Measurements from ENCODE around the gene DEFB131B.
"Not testable (repeated sequence)": the region's sequence is repeated elsewhere in the genome, so short reads cannot be mapped to it uniquely, and the experiment has no call there.

DEFB131B gene

DNA sequence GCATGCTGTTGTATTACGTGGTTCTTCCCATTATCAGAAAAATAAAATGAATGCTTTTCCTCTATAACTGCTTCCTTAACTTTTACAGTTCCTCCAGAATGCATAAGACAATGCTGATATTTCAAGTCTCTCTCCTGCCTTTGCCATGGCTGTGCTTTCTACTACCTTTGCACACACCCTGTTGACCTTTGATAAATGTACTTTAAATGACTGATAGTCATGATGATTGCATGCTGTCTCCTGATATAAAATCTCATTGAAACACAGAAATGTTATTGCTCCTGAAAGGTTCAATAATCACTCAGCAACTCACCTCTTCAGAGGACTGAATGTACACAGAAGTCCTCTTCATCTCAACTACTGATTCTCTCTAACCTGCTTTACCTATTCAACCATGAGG, at the start of gene DEFB131B:
DEFB131B (plus strand) TSS at position 395 of the 400 bp plus-strand sequence; CDS start at position 395, 0 bp downstream.
- DNase-seq (ENCODE audit: low read depth), result not testable (repeated sequence)

GRCh38 chr11:71829247-71829646, 49.0 kb upstream of the DEFB131B start:
- DNase-seq (ENCODE audit: low read depth), result not testable (repeated sequence)

- DNase-seq (ENCODE audit: low read depth), result not testable (repeated sequence)
Observed at GRCh38 chr11:71829686-71830085, 48.6 kb upstream of the DEFB131B start.

GRCh38 chr11:71832811-71833210, 45.4 kb upstream of the DEFB131B start, which contains the start of gene DEFB108B:
Gene DEFB108B (plus strand): TSS chr11:71833200. CDS start chr11:71833200, 0 bp downstream.
- DNase-seq (ENCODE audit: low read depth), result not testable (repeated sequence)

DNA sequence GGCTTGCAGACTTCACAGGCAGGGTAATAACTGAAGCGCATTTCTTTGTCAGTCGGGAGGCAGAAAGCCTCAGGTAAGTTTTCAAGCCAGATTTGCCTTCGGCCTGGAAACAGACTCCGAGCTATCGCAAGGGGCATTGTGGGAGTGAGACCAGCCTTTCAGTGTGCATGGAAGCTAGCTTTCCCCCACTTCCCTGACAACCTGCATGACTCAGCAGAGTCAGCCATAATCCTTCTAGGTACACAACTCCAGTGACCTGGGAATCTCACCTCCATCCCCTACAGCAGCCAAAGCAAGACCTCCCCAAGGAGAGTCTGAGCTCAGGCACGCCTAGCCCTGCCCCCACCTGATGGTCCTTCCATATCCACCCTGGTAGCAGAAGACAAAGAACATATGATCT, 35.5 kb upstream of the DEFB131B start:
- DNase-seq (ENCODE audit: low read depth), result not testable (repeated sequence)

- DNase-seq (ENCODE audit: low read depth), result not testable (repeated sequence)
Observed at GRCh38 chr11:71843355-71843754, 34.9 kb upstream of the DEFB131B start.

DNA sequence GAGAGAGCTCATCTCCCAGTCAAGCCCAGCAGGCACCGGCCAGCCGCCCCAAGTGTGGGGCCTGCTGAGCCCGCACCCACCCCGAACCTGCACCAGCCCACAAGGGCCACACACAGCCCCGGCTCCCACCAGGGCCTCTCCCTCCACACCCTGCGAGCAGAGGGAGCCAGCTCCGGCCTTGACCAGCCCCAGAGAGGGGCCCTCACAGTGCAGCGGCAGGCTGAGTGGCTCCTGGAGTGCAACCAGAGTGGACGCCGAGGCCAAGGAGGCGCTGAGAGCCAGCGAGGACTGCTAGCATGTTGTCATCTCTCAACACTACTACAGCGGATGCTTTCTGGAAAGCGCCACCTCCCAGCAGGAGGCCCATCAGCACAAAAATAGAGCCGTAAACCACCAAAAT, 34.4 kb upstream of the DEFB131B start:
- DNase-seq (ENCODE audit: low read depth), result no peak

GRCh38 chr11:71853895-71854294, 24.4 kb upstream of the DEFB131B start:
- DNase-seq (ENCODE audit: low read depth), result not testable (repeated sequence)

DNA sequence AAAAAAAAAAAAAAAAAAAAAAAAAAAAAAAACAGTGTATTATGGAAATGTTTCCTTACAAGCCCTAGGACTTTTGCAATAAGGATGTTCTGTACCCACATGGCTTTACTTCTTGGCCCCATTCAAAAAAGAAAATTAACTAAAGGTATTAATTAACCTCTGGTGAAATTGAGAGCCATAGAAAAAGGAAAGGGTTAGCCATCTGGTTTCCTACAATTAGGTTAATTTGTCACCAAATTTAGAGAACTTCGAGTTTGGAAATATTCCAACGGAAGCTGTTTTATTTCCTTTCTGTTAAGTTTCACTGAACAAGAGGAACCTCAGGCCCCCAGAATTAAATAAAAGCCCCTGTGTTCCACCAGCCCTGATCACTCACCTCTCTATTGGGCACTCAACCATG, 22.4 kb upstream of the DEFB131B start:
- not testable (repeated sequence) for DNase-seq (ENCODE audit: low read depth)

- DNase-seq (ENCODE audit: low read depth), result not testable (repeated sequence)
Observed at GRCh38 chr11:71860835-71861234, 17.4 kb upstream of the DEFB131B start.

- DNase-seq (ENCODE audit: low read depth), result not testable (repeated sequence)
Observed at GRCh38 chr11:71863978-71864627, 14.2 kb upstream of the DEFB131B start.

- DNase-seq (ENCODE audit: low read depth), result not testable (repeated sequence)
Observed at GRCh38 chr11:71867209-71867608, 11.0 kb upstream of the DEFB131B start.

GRCh38 chr11:71869931-71870330, 8.3 kb upstream of the DEFB131B start:
- not testable (repeated sequence) for DNase-seq (ENCODE audit: low read depth)

DNA sequence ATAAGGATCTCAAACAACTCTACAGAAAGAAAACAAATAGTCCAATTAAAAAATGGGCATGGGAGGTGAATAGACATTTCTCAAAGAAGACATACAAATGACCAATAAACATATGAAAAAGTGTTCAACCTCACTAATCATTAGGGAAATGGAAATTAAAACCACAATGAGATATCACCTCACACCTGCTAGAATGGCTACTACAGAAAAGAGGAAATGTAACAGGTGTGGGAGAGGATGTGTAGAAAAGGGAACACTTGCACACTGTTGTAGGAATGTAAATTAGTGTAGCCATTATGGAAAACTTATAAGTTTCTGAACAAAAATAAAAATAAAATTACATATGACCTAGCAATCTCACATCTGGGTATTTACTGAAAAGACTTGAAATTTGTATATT, 7.6 kb upstream of the DEFB131B start:
- not testable (repeated sequence) for DNase-seq (ENCODE audit: low read depth)

DNA sequence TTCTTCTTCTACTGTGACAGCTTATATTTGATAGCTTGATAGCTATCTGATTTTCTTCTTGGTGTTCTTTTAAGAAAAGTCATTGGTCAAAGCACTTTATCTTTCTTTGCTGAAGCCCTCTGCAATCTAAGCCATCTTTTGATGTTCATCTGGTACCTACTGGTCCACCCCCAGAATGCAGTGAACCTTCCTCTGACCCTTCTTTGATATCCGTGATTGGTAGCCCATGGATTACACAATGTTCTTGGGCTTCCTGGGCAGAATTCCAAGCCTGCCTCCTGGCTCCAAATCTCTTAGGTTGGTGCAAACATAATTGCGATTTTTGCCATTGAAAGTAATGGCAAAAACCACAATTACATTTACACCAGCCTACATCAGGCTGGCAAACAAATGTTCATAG, 2.0 kb upstream of the DEFB131B start:
- DNase-seq (ENCODE audit: low read depth), result not testable (repeated sequence)

DNA sequence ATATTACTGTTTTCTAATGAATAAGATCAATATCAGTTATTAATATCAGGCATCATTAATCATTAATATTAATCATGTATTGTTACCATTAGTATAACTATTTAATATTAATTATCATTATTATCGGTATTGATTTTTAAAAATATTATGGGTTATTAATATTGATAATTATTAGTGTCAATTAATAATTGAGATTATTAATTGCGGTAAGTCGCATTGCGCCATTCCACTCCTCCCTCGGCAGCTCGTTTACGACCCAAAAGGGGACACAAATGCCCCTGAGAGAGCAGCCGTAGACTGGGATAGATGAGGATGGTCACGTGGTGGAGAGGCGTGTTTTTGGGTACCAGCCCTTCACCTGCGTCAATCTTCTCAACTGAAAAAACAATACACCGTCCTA, 7.6 kb downstream of the DEFB131B start:
- DNase-seq (ENCODE audit: low read depth), result not testable (repeated sequence)

DNA sequence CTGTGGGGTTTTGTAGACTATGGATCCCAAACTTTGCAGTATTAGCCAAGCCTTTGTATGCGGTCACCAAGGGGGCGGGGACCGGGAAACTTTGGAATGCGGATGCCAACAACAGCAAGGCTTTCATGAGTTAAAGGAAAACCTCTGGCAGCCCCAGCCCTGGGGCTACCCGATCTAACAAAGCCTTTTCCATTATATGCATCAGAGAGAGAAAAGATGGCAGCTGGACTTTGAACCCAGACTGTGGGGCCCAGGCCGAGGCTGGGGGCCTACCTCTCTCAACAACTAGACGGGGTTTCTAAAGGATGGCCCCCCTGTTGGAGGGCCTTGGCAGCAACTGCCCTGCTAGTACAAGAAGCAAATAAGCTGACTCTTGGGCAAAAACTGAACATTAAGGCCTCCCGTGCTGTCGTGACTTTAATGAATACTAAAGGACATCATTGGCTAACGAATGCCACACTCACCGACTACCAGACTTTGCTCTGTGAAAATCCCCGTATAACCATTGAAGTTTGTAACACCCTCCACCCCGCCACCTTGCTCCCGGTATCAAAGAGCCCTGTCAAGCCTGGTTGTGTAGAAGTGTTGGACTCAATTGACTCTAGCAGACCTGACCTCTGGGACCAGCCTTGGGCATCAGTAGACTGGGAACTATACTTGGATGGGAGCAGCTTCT, 10.2 kb downstream of the DEFB131B start:
- not testable (repeated sequence) for DNase-seq (ENCODE audit: low read depth)

DNA sequence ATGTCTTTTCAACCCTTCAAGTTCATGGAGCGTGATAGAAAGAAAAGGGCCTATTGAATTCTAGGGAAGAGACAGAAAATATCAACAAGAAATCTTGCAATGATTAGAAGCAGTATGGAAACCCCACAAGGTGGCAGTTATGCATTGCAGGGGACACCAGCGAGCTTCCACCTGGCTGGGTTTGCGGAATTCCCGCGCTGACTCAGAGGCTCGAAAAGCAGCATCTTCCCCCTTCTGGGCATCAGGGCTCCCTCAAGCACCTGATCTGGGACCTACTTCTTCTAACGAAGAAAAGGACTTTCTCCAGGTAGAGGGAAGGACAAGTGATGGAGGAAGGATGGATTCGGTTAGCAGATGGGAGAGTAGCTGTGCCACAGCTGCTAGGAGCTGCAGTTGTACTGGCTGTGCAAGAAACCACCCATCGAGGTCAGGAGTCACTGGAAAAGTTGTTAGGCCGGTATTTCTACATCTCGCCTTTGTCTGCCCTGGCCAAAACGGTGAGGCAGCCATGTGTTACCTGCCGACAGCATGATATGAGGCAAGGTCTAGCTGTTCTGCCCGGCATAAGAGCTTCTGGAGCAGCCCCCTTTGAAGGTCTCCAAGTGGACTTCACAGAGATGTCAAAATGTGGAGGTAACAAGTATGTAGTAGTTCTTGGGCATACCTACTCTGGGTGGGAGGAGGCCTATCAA, 11.1 kb downstream of the DEFB131B start:
- DNase-seq (ENCODE audit: low read depth), result not testable (repeated sequence)

GRCh38 chr11:71895961-71896360, 17.7 kb downstream of the DEFB131B start:
- no peak for DNase-seq (ENCODE audit: low read depth)

GRCh38 chr11:71901137-71901536, 22.9 kb downstream of the DEFB131B start:
- not testable (repeated sequence) for DNase-seq (ENCODE audit: low read depth)

GRCh38 chr11:71908218-71908617, 30.0 kb downstream of the DEFB131B start:
- no peak for DNase-seq (ENCODE audit: low read depth)

GRCh38 chr11:71910775-71911174, 32.5 kb downstream of the DEFB131B start:
- DNase-seq (ENCODE audit: low read depth), result not testable (repeated sequence)
